SK-N-SH (cell line): ENCODE data around the gene TM2D1. TPM values are rescaled to one million over a fixed set of nuclear protein-coding genes. Genes with fewer than 3 reads are reported as not detected.
"Not testable (repeated sequence)": the region's sequence is repeated elsewhere in the genome, so short reads cannot be mapped to it uniquely, and the experiment has no call there.

Source experiments
- CTCF ChIA-PET: fragments of 300-600, 350-600 bp; formaldehyde crosslinking; extraction: SDS; loops from one replicate; lab custom pipeline; 2021; lab: Yijun Ruan, JAX
- POLR2A ChIA-PET: fragments of 350-600 bp; sonication (Branson Sonifier 250); formaldehyde crosslinking; extraction: SDS; loops from one replicate; lab custom pipeline; 2020; ENCODE audit warnings: antibody characterized with exemption, inconsistent platforms; lab: Yijun Ruan, JAX
- DNase-seq: peaks from one replicate; pipeline ENCODE4 v3.0.0; 2012
- H2AFZ ChIP-seq: fragments of 200-600 bp; sonication (generic); 2 replicates; pipeline ENCODE4 v1.8.1; 2016; ENCODE audit warnings: antibody characterized with exemption, mild to moderate bottlenecking, low read depth
- H3F3A ChIP-seq: fragments of 200-600 bp; sonication (generic); replicated peaks from 2 replicates; pipeline ENCODE3; 2016; ENCODE audit warnings: antibody characterized with exemption, mild to moderate bottlenecking; ENCODE audit not compliant: insufficient read depth
- H3K27ac ChIP-seq, 2 experiments: fragments of 200-500 bp in 1 of 2; fragments of 200-600 bp in 1 of 2; sonication (Bioruptor generic) in 1 of 2; sonication (generic), shearing (Covaris generic) in 1 of 2; 2 replicates each; pipeline versions ENCODE4 v1.5.1 to v1.6.1; 2014 to 2016; ENCODE audit warnings: low read depth in 2 of 2, inconsistent platforms in 1 of 2, low read length in 1 of 2, mild to moderate bottlenecking in 1 of 2, mixed read lengths in 1 of 2
- H3K27me3 ChIP-seq: fragments of 200-600 bp; sonication (generic), shearing (Covaris generic); 2 replicates; pipeline ENCODE4 v1.6.1; 2016; ENCODE audit warnings: mixed run types; ENCODE audit not compliant: insufficient read depth
- H3K36me3 ChIP-seq, 2 experiments: fragments of 200-500 bp in 1 of 2; fragments of 200-600 bp in 1 of 2; sonication (Bioruptor generic) in 1 of 2; sonication (generic) in 1 of 2; replicated peaks in 1 of 2; 2 replicates each; pipeline versions ENCODE3 to v1.5.1; 2014 to 2016; ENCODE audit warnings: low read length in 1 of 2, mild to moderate bottlenecking in 1 of 2; ENCODE audit not compliant: insufficient read depth in 2 of 2, control insufficient read depth in 1 of 2
- H3K4me1 ChIP-seq, 2 experiments: fragments of 200-500 bp in 1 of 2; fragments of 200-600 bp in 1 of 2; sonication (Bioruptor generic) in 1 of 2; sonication (generic), shearing (Covaris generic) in 1 of 2; 2 replicates each; pipeline versions ENCODE4 v1.5.1 to v1.6.1; 2014 to 2016; ENCODE audit warnings: low read depth in 1 of 2, low read length in 1 of 2, mixed run types in 1 of 2; ENCODE audit not compliant: insufficient read depth in 2 of 2, control insufficient read depth in 1 of 2
- H3K4me2 ChIP-seq: fragments of 200-600 bp; sonication (generic), shearing (Covaris generic); 2 replicates; pipeline ENCODE4 v1.6.1; 2017; ENCODE audit warnings: mixed run types
- H3K4me3 ChIP-seq, 2 experiments: fragments of 200-500 bp in 1 of 2; fragments of 200-600 bp in 1 of 2; sonication (Bioruptor generic) in 1 of 2; sonication (generic), shearing (Covaris generic) in 1 of 2; 2 replicates each; pipeline versions ENCODE4 v1.5.1 to v1.8.1; 2014 to 2016; ENCODE audit warnings: low read depth in 2 of 2, inconsistent platforms in 1 of 2, low read length in 1 of 2, mild to moderate bottlenecking in 1 of 2, mixed read lengths in 1 of 2, moderate library complexity in 1 of 2
- H3K79me2 ChIP-seq: fragments of 200-600 bp; sonication (generic); 2 replicates; pipeline ENCODE4 v1.8.1; 2017; ENCODE audit warnings: mild to moderate bottlenecking; ENCODE audit not compliant: insufficient read depth
- H3K9ac ChIP-seq: fragments of 200-600 bp; sonication (generic); 2 replicates; pipeline ENCODE4 v1.6.1; 2017; ENCODE audit warnings: mixed run types
- H3K9me2 ChIP-seq: fragments of 200-600 bp; sonication (generic); 2 replicates; pipeline ENCODE4 v1.6.1; 2017; ENCODE audit warnings: mixed run types
- H3K9me3 ChIP-seq: fragments of 200-600 bp; sonication (generic); 2 replicates; pipeline ENCODE4 v1.6.1; 2017; ENCODE audit warnings: mixed run types, mild to moderate bottlenecking, moderate library complexity
- H4K20me1 ChIP-seq: fragments of 200-600 bp; sonication (generic); 2 replicates; pipeline ENCODE4 v1.6.1; 2017; ENCODE audit warnings: mild to moderate bottlenecking, mixed run types; ENCODE audit not compliant: insufficient read depth
- CHD2 ChIP-seq: fragments of 150-350 bp; IDR thresholded peaks from 2 replicates; pipeline ENCODE4 v1.6.1; 2018; ENCODE audit warnings: low read length; ENCODE audit not compliant: partially characterized antibody
- FOSL2 ChIP-seq: IDR thresholded peaks from 2 replicates; pipeline ENCODE4 v1.4.0; 2012; ENCODE audit warnings: low read depth, mild to moderate bottlenecking, moderate library complexity, borderline replicate concordance
- FOXJ3 ChIP-seq: sonication (generic); formaldehyde crosslinking; IDR thresholded peaks from 2 replicates; pipeline ENCODE4 v1.5.1; 2020; ENCODE audit warnings: mild to moderate bottlenecking, missing genetic modification reagents
- FOXM1 ChIP-seq: IDR thresholded peaks from 2 replicates; pipeline ENCODE4 v1.4.0; 2012; ENCODE audit warnings: low read depth, mild to moderate bottlenecking
- GATA2 ChIP-seq: sonication (generic); formaldehyde crosslinking; IDR thresholded peaks from 2 replicates; pipeline ENCODE4 v1.5.0; 2020; ENCODE audit warnings: mild to moderate bottlenecking, missing genetic modification reagents
- NFIC ChIP-seq: IDR thresholded peaks from 2 replicates; pipeline ENCODE4 v1.4.0; 2012; ENCODE audit warnings: borderline replicate concordance
- NRF1 ChIP-seq: IDR thresholded peaks from 2 replicates; pipeline ENCODE4 v1.6.1; 2012; ENCODE audit warnings: low read depth, mild to moderate bottlenecking, low read length
- RAD21 ChIP-seq: IDR thresholded peaks from 2 replicates; pipeline ENCODE4 v1.6.1; 2012; ENCODE audit warnings: mild to moderate bottlenecking, low read length
- RCOR1 ChIP-seq: fragments of 150-350 bp; IDR thresholded peaks from 2 replicates; pipeline ENCODE4 v1.6.1; 2017; ENCODE audit warnings: antibody characterized with exemption, low read length
- SIN3A ChIP-seq: IDR thresholded peaks from 2 replicates; pipeline ENCODE4 v1.6.1; 2012; ENCODE audit warnings: low read depth, mild to moderate bottlenecking, low read length, moderate library complexity, borderline replicate concordance
- SMC3 ChIP-seq: IDR thresholded peaks from 2 replicates; pipeline ENCODE4 v1.6.1; 2012; ENCODE audit warnings: low read depth, low read length, improper control_type of control experiment
- YY1 ChIP-seq: IDR thresholded peaks from 2 replicates; pipeline ENCODE4 v1.4.0; 2012; ENCODE audit warnings: low read depth, mild to moderate bottlenecking
- WGBS: methylation state at CpG from one replicate; pipeline ENCODE4 v1.1.6; 2017; ENCODE audit warnings: low lambda C conversion rate; 5-methylcytosine and 5-hydroxymethylcytosine counted together
- polyA plus RNA-seq, 3 experiments: library from polyadenylated mRNA; depleted of rRNA; stranded (reverse); fragments of >200 nt; gene quantifications; 2 replicates each; pipeline ENCODE4 v1.2.3, GENCODE V29; 2012
- TF ChIP-seq, protein P1 (sequence below): IDR thresholded peaks from 2 replicates; pipeline ENCODE4 v1.4.0; 2012; ENCODE audit warnings: low read depth
- TF ChIP-seq, protein P2 (sequence below): fragments of 150-350 bp; IDR thresholded peaks from 2 replicates; pipeline ENCODE4 v1.6.1; 2017; ENCODE audit warnings: antibody characterized with exemption, low read length, low read depth, borderline replicate concordance
- TF ChIP-seq, protein P3 (sequence below): IDR thresholded peaks from 2 replicates; pipeline ENCODE4 v1.4.0; 2012; ENCODE audit warnings: low read depth, borderline replicate concordance
- TF ChIP-seq, protein P4 (sequence below): IDR thresholded peaks from 2 replicates; pipeline ENCODE4; 2012
- TF ChIP-seq, protein P5 (sequence below): fragments of 200-600 bp; sonication (generic); IDR thresholded peaks from 2 replicates; pipeline ENCODE4 v1.6.1; 2017; ENCODE audit warnings: antibody characterized with exemption, mild to moderate bottlenecking, moderate library complexity
- TF ChIP-seq, protein P6 (sequence below): IDR thresholded peaks from 2 replicates; pipeline ENCODE4 v1.4.0; 2012; ENCODE audit warnings: low read depth, borderline replicate concordance
- TF ChIP-seq, protein P7 (sequence below): fragments of 150-350 bp; IDR thresholded peaks from 2 replicates; pipeline ENCODE4 v1.6.1; 2016; ENCODE audit warnings: mild to moderate bottlenecking, low read depth, low read length

TM2D1 gene
- polyA plus RNA-seq, 1 of the 3 experiments (the other 2 are of a cell fraction), result 58.6 TPM

DNA sequence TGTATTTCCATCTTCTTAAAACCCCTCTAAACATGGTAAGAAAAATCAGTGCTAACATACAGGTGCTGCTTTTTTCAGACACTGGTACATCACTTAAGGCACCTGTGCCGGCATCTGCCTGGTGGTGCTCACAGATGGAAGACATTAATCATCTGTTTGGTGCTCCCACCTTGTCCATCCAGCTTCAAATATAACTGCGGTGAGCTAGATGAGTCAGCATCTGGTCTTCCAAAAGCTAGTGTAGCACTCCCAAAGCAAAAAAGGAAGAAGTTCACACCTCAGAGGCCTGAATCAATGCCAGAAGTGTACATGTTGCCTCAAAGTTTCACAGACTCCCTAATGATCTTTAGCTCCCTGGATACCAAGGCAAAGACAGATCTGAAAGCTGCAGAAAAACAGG lies 44.4 kb downstream of the TM2D1 start:
- POLR2A ChIA-PET, result no interaction called here
- H3K9me2 ChIP-seq, result no peaks in the 10 kb centered on the region
- no peak overlapping the region for H3K9ac ChIP-seq
- no peaks in the 10 kb centered on the region for H3K79me2 ChIP-seq
- no peak overlapping the region for H3K4me2 ChIP-seq
- H3K4me1 ChIP-seq, result no peaks in the 10 kb centered on the region
- no peaks in the 10 kb centered on the region for H3K27me3 ChIP-seq
- no peaks in the 10 kb centered on the region for H3F3A ChIP-seq
- H3K9me3 ChIP-seq, result no peaks in the 10 kb centered on the region
- peaks cover 26 to 35% of the 10 kb centered on the region in 2 experiments for H3K36me3 ChIP-seq
- no peak overlapping the region for H3K4me3 ChIP-seq
- CTCF ChIA-PET, result interaction anchor here (1.0 to 1.4 kb wide), 4 partner anchors 10 to 95 kb away, joined by 3 read pairs; no protein-coding TSS in a partner anchor
- DNase-seq, result no peak
- 95% methylated on average over 2 of the region's 2 CpGs for WGBS
- H4K20me1 ChIP-seq, result no peaks in the 10 kb centered on the region
- no peak for TF ChIP-seq RCOR1
- TF ChIP-seq, protein P1, sequence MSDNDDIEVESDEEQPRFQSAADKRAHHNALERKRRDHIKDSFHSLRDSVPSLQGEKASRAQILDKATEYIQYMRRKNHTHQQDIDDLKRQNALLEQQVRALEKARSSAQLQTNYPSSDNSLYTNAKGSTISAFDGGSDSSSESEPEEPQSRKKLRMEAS, result no peak
- TF ChIP-seq FOSL2, result no peak
- TF ChIP-seq GATA2, result no peak
- no peak for TF ChIP-seq SMC3
- no peak for TF ChIP-seq NFIC
- TF ChIP-seq CHD2, result no peak
- TF ChIP-seq, protein P2, sequence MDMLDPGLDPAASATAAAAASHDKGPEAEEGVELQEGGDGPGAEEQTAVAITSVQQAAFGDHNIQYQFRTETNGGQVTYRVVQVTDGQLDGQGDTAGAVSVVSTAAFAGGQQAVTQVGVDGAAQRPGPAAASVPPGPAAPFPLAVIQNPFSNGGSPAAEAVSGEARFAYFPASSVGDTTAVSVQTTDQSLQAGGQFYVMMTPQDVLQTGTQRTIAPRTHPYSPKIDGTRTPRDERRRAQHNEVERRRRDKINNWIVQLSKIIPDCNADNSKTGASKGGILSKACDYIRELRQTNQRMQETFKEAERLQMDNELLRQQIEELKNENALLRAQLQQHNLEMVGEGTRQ, result no peak
- TF ChIP-seq, protein P3, sequence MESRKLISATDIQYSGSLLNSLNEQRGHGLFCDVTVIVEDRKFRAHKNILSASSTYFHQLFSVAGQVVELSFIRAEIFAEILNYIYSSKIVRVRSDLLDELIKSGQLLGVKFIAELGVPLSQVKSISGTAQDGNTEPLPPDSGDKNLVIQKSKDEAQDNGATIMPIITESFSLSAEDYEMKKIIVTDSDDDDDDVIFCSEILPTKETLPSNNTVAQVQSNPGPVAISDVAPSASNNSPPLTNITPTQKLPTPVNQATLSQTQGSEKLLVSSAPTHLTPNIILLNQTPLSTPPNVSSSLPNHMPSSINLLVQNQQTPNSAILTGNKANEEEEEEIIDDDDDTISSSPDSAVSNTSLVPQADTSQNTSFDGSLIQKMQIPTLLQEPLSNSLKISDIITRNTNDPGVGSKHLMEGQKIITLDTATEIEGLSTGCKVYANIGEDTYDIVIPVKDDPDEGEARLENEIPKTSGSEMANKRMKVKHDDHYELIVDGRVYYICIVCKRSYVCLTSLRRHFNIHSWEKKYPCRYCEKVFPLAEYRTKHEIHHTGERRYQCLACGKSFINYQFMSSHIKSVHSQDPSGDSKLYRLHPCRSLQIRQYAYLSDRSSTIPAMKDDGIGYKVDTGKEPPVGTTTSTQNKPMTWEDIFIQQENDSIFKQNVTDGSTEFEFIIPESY, result no peak
- TF ChIP-seq SIN3A, result no peak
- TF ChIP-seq, protein P4, sequence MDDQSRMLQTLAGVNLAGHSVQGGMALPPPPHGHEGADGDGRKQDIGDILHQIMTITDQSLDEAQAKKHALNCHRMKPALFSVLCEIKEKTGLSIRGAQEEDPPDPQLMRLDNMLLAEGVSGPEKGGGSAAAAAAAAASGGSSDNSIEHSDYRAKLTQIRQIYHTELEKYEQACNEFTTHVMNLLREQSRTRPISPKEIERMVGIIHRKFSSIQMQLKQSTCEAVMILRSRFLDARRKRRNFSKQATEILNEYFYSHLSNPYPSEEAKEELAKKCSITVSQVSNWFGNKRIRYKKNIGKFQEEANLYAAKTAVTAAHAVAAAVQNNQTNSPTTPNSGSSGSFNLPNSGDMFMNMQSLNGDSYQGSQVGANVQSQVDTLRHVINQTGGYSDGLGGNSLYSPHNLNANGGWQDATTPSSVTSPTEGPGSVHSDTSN, result no peak
- TF ChIP-seq, protein P5, sequence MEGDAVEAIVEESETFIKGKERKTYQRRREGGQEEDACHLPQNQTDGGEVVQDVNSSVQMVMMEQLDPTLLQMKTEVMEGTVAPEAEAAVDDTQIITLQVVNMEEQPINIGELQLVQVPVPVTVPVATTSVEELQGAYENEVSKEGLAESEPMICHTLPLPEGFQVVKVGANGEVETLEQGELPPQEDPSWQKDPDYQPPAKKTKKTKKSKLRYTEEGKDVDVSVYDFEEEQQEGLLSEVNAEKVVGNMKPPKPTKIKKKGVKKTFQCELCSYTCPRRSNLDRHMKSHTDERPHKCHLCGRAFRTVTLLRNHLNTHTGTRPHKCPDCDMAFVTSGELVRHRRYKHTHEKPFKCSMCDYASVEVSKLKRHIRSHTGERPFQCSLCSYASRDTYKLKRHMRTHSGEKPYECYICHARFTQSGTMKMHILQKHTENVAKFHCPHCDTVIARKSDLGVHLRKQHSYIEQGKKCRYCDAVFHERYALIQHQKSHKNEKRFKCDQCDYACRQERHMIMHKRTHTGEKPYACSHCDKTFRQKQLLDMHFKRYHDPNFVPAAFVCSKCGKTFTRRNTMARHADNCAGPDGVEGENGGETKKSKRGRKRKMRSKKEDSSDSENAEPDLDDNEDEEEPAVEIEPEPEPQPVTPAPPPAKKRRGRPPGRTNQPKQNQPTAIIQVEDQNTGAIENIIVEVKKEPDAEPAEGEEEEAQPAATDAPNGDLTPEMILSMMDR, result no peak
- TF ChIP-seq NRF1, result no peak
- TF ChIP-seq YY1, result no peak
- TF ChIP-seq, protein P6, sequence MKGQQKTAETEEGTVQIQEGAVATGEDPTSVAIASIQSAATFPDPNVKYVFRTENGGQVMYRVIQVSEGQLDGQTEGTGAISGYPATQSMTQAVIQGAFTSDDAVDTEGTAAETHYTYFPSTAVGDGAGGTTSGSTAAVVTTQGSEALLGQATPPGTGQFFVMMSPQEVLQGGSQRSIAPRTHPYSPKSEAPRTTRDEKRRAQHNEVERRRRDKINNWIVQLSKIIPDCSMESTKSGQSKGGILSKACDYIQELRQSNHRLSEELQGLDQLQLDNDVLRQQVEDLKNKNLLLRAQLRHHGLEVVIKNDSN, result no peak
- TF ChIP-seq FOXM1, result no peak
- TF ChIP-seq, protein P7, sequence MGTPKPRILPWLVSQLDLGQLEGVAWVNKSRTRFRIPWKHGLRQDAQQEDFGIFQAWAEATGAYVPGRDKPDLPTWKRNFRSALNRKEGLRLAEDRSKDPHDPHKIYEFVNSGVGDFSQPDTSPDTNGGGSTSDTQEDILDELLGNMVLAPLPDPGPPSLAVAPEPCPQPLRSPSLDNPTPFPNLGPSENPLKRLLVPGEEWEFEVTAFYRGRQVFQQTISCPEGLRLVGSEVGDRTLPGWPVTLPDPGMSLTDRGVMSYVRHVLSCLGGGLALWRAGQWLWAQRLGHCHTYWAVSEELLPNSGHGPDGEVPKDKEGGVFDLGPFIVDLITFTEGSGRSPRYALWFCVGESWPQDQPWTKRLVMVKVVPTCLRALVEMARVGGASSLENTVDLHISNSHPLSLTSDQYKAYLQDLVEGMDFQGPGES, result no peak
- no peak for TF ChIP-seq FOXJ3 (CRISPR knock-in tag)
- TF ChIP-seq RAD21, result no peak
- no peak overlapping the region for H3K27ac ChIP-seq
- H2AFZ ChIP-seq, result no peak overlapping the region

DNA sequence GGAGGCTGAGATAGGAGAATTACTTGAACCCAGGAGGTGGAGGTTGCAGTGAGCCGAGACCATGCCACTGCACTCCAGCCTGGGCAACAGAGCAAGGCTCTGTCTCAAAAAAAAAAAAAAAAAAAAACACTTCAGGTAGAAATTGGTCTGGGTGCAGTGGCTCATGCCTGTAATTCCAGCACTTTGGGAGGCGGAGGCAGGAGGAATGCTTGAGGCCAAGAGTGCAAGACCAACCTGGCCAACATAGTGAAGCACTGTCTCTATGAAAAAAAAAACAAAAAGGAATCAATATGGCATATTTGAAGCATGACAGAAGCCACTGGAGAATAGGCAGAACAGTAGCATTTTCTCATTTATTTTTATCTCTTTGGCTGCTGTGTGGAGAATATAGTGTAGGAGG lies 48.1 kb downstream of the TM2D1 start:
- H3F3A ChIP-seq, H3K9me3 ChIP-seq, CTCF ChIA-PET, H3K9me2 ChIP-seq, H3K27ac ChIP-seq, H4K20me1 ChIP-seq, H3K4me3 ChIP-seq, DNase-seq, H3K79me2 ChIP-seq, H3K4me2 ChIP-seq, POLR2A ChIA-PET, H2AFZ ChIP-seq, H3K9ac ChIP-seq, H3K4me1 ChIP-seq, H3K27me3 ChIP-seq: not testable (repeated sequence)
- WGBS, result 100% methylated on average over 2 of the region's 2 CpGs
- H3K36me3 ChIP-seq, result peaks cover 10 to 18% of the 10 kb centered on the region in 2 experiments
